GM21515 (cell line): ENCODE results near the gene GOLGA8J.
"Not testable (repeated sequence)": the region's sequence is repeated elsewhere in the genome, so short reads cannot be mapped to it uniquely, and the experiment has no call there.

ENCODE experiments used
- ATAC-seq: cut with Tn5 transposase; IDR thresholded peaks from one replicate; pipeline ENCODE4 v1.9.1; 2021; ENCODE audit not compliant: unreplicated experiment

Gene GOLGA8J, protein sequence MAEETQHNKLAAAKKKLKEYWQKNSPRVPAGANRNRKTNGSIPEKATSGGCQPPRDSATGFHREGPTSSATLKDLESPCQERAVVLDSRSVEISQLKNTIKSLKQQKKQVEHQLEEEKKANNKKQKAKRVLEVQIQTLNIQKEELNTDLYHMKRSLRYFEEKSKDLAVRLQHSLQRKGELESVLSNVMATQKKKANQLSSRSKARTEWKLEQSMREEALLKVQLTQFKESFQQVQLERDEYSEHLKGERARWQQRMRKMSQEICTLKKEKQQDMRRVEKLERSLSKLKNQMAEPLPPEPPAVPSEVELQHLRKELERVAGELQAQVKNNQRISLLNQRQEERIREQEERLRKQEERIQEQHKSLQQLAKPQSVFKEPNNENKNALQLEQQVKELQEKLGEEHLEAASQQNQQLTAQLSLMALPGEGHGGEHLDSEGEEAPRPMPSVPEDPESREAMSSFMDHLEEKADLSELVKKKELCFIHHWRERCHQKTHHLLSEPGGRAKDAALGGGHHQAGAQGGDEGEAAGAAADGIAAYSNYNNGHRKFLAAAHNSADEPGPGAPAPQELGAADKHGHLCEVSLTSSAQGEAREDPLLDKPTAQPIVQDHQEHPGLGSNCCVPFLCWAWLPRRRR

DNA sequence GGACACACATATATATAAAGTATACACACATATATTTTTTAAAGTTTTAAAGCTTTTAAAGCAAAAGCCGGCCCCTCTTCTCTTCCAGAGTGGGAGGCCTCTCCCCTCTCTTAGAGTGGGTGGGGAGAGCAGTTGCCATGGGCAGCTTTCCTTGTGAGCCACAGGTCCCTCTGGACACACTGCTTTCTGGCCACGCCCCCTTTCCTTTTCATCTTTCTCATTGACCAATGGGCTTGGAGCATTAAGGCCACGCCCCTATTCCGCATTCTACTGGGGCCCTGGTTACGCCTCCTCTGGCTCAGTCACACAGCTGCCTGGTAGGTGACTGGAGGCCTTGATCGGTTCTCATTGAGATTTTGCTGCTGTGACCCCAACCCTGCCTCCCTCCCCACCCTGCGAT is at the start of gene GOLGA8J:
GOLGA8J (plus strand) TSS at position 301 of the 400 bp plus-strand sequence; CDS start at position 399, 98 bp downstream.
- ATAC-seq, result not testable (repeated sequence)

DNA sequence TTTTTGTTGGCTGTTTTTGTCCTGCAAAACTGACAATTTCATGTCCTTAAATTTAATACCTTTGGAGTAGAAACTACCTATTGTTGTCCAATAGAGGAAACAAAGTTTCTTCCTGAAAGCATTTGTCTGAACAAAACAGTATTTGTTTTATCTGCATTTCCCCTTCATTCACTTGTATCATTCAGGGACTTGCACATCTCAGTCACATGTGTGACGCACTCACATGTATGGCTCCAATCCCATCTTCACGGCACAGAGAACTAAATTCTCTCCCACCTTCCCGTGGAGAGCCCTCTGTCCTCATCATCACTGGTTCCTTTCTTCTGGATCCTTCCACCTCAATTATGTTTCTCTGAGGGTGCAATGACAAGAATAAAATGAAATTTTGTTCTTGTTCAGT is 49.5 kb upstream of the GOLGA8J start:
- no peak for ATAC-seq

DNA sequence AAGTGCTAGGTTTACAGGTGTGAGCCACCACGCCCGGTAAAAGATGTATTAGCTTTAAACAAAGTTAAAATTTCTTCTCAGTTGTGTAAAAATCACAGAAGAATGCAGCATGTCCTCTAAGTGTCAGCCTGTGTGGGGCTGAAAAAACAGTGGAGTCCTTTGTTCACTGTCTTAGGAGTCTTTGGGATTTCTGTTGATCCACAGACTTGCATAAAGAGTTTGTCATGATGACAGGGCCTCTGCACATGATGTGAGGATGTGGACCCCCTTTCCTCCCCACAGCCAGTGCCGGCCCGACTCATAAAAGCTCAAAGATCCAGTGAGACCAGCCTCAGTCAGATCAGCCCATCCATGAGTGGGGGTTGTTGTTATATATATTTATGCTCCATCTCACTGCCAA is 49.0 kb upstream of the GOLGA8J start:
- no peak for ATAC-seq

DNA sequence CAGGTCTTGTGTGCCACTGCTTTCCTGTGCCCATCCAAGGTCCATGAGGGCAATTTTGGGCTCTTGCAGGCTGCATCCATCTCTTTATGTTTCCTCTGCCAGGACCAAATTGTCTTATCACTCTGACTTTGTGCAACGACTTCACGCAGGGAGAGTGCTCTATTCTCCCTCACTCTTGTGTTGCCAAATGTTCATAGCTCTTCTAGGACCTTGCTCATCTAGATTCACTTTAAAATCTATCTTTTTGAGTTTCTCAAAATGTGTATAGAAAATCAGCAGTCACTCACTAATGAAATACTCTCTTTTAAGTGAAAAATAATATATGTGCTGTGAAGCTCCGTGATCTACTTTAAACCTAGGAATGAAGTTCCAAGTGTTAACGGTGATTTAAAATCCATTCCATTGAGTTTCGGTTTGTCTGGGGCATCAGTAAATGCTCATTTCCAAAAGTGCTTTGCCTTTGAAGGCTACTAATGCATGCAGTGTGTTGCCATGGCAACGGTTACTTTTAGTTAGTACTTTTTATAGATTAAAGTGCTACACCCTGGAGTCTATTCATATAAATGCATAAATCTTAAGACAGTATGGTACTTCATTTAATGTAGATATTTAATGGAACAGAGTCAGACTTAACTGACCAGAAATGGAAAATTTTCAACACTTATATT is 46.6 kb upstream of the GOLGA8J start:
- no peak for ATAC-seq

DNA sequence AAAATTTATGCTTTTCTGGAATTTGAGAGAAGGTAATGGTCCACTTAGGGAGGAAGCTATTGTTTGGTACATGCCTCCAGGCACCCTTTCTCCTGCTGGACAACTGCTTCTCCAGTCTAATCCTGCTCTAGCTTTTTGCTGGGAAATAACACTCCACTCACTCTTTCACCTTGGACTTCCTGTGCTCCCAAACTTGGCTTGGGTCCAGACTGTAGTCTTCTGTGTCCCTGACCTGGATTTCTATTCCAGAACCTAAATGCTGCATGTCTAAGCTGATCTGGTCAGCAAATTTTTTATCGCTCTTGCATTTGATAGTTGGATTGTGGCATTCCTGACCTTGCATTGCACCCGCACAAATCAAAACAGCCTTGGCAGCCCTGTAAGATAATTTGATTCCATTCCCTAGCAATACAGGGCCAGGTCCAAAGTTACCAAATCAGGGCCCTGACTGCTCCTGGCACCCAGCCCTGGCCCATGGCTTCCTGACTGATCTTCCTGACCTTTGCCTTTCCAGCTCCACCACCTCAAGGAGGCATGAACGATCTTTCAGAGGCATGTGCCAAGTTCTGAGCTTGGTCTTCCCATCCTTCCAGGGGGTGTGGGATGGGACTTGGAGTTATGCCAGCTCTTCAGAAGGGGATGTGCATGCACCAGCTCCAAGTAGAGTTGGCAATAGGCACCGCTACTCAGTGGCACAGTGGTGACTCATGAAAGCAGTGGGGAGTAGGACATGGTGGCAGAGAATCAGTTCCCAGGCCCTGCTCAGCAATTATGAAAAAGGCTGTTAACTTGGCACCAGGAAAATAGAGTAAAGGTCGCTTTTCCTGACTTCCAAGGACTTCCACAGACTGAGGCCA is 43.9 kb upstream of the GOLGA8J start:
- no peak for ATAC-seq

DNA sequence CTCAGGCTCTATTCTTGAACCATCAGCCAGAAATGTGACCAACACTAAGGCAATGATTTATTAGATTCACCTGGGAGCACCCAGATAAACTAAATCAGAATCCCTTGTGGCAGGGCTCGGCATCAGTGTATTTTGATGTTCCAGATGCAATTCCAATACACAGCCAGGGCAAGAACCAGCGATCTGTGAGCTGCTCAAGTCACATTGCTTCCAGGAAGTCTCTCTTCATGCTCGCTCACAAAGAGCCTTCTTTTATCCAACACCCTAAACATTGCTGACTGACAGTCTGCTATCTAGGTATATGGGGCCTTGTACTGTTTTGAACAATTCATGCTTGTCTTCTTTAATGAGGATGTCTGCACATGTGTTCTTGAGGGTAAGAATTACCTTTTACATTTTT is 40.9 kb upstream of the GOLGA8J start:
- ATAC-seq, result no peak

DNA sequence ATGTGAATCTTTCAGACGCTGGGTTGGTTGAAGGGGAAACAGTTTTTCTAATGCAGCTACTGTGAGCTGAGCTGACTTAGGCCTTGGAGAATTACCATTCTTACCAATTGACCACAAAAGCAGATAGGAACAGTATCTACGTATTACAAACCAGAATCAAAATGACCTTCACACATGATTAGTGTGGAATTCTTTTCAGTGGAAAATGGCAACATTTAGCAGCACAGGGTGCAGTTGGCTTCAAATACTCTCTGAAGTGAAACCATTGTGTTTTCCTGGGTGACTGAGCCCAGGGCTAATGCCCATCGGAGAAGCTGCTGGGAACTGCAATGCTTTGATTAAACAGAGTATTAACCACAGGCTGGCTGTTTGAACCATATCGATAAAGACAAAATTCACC is 40.2 kb upstream of the GOLGA8J start:
- ATAC-seq, result no peak

DNA sequence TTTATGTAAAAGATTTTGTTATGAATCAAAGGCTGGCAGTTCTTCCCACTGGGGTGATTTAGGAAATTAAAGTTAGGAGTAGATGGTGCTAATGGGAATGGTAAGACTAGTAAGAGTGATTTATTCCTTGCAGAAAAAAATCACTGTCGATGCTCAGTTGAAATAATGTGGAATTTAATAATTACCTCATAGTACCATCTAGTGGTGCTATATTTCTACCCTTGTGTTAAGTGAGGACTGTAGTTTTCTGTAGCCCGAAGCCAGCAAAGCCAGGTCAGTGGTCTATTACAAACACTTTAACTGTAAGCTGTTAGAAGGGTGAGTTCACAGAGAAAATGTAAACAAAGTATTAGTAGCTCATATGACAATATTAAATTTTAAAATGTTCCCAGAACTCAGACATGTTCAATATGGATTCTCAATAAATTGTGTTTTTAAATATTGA is 39.5 kb upstream of the GOLGA8J start:
- no peak for ATAC-seq

DNA sequence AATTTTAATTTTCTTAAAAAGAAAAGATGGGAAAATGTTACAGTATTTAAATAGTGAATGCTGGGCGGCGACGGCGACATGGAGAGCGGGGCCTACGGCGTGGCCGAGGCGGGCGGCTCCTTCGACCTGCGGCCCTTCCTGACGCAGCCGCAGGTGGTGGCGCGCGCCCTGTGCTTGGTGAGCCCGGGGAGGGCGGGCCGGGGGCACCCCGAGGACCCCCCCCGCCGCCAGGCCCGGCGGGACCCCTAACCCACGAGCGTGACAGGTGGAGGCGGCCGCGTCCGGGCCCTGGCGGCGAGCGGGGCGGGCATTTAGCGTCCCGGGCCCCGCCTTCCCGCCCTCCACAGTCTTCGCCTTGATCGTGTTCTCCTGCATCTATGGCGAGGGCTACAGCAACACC is 38.4 kb upstream of the GOLGA8J start:
- no peak for ATAC-seq

DNA sequence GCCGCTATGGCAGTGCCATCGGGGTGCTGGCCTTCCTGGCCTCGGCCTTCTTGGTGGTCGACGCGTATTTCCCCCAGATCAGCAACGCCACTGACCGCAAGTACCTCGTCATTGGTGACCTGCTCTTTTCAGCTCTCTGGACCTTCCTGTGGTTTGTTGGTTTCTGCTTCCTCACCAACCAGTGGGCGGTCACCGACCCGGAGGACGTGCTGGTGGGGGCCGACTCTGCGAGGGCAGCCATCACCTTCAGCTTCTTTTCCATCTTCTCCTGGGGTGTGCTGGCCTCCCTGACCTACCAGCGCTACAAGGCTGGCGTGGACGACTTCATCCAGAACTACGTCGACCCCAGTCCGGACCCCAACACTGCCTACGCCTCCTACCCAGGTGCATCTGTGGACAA is 37.9 kb upstream of the GOLGA8J start:
- ATAC-seq, result not testable (repeated sequence)

DNA sequence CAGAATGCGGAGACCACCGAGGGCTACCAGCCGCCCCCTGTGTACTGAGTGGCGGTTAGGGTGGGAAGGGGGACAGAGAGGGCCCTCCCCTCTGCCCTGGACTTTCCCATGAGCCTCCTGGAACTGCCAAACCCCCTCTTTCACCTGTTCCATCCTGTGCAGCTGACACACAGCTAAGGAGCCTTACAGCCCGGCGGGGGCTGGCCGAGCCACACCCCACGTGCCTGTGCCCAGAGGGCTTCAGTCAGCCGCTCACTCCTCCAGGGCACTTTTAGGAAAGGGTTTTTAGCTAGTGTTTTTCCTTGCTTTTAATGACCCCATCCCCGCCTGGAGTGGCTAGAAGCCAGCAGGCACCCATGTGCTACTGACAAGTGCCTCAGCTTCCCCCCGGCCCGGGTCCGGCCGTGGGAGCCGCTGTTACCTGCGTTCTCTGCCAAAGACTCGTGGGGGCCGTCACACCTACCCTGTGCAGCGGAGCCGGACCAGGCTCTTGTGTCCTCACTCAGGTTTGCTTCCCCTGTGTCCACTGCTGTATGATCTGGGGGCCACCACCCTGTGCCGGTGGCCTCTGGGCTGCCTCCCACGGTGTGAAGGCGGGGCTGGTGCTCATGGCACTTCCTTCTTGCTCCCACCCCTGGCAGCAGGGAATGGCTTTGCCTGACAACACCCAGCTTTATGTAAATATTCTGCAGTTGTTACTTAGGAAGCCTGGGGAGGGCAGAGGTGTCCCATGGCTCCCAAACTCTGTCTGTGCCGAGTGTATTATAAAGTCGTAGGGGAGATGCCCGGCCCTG is 37.3 kb upstream of the GOLGA8J start:
- not testable (repeated sequence) for ATAC-seq

DNA sequence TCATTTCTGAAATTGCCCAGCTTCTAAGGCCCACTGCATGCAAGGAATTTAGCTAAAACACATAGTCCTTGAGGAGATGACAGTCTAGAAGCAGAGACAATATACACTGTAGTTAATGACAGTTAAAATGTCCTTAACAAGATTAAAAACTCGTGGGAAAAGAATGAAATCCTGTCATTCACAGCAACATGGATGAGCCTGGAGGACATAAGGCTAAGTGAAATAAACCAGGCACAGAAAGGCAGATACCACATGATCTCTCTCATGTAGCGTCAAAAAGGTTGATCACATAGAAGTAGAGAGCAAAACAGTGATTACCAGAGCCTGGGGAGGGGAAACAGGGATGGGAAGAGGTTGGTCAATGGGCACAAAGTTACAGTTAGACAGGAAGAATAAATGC is 36.3 kb upstream of the GOLGA8J start:
- no peak for ATAC-seq

DNA sequence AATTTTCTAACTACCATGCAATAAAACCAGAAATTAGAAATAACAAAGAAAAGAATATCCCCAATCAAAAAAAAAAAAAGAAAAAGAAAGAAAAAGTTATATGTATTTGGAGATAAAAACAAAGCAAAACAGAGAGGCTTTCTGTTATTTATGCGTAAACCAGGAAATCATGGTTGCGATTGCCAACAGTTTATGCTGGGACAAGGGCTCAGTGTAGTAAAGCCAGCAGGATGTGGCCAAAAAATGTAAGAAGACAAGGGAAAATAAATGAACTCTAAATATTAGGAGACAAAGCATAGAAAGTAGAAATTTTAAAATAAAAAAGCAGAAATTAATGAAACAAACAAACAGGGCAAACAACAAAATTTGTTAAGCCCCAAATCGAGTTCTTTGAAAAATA is 27.2 kb upstream of the GOLGA8J start:
- no peak for ATAC-seq

DNA sequence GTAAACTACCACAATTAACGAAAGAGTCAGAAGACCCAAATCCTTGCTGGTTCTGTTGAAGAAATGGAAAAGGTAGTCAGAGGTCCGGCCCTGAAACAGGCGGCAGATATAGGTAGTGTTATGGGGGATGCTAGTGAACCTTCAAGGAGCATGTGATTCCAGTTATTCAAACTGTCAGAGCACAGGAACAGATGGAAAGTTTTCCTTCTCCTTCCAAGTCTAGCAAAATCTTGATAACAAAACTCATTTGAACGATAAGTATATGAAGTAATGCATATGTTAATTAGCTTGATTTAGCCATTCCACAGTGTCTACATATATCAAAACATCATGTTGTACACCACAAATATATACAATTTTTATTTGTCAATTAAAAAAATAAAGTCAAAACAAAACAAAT is 26.6 kb upstream of the GOLGA8J start:
- ATAC-seq, result no peak

DNA sequence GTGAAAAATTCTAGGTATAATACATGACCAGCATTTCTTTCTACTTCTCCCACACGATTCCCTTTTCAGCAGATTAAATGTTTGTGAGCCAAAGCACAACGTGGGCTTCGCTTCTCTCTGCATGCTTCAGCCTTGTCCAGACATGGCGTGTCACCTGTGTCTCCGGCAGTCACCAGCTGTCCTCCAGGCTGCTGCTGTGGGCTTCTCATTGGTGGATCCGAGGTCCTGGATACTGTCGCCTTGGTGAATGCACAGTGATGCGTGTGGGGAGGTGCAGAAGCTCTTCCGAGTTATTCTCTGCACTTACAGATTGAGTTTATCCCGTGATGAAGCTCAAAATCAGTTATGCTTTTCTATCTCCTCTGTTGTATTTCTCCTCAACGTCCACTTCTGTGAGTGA is 23.0 kb upstream of the GOLGA8J start:
- ATAC-seq, result no peak

DNA sequence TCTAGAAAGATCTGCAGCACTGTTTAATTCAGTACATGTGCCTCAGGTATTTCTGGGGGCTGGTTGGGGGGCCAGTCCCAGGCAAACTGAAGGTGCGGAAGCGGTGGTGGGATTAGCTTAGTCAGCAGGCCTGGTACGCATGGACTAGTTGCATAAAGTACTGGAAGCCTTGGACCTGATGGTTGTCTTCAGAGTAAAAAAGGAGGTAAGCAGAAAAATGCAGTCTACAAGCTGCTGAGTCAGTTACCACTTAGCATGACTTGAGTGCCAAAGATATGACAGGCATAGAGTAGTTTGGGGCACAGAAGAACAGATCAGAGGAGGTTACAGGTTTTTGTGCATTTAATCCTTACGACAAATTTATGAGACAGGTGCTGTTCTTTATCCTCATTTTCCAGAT is 19.9 kb upstream of the GOLGA8J start:
- no peak for ATAC-seq

DNA sequence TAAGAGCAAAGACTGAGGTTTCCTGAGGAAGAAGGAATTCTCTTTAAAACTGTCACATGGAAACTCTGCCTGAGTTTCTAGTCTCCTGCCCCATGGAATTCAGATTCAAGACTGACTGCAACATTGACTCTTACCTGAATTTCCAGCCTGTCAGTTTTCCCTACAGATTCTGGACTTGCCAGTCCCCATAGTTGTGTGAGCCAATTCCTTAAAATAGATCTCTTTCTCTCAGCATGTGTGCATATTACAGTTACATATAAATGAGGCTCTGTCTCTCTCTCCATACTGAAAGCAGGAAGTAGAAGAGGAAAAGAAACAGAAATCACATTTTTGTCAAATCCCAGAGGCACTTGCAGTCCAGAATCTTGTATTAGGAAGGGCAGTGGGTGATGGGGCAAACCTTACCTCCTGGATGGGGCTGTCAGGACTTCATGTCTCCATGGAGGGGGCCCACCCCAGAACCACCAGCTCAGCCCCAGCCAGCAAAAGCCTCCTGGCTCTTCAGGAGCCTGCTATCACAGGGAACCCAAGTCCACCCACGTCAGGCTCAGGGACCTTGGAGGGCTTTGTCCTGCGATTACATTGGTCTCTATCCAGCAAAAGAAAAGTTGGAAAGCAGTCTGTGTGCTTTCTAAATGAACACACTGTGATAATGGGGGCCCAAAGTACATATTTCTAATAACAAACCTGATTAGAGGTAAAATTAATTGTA is 18.8 kb upstream of the GOLGA8J start:
- ATAC-seq, result no peak

DNA sequence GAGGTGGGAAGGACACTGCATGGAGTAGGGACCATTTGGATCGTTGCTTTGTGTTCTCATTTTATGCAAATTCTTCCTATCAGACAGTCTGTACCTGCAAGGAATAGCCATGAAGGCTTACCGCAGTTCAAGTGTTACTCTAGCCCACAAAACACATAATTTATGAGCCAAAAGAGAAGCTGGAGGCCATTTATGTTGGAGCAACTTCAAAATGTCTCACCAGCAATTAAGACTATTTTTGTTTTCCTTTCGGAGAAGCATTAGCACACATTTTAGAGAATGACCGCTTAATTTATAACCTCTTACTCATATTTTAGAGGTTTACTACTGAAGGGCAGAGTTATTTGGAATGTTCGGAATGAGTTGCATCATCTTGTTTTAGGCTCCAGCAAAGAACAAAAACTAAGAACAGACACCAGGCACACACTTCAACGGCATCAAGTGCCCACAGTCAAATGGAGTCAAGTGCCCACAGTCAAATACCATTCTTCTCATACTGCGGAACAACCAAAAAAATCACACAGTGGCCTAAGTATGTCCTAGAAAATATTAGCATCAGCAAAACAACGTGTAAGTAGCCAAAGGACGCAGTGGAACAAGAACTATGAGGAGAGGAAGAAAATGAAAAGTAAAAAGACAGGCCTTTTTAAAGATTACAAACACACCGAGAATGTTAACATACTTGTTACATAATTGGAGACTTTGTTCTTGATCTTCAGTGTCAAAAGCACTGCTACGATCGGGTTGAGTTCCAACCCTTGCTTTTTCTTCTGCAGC is 17.5 kb upstream of the GOLGA8J start:
- no peak for ATAC-seq

DNA sequence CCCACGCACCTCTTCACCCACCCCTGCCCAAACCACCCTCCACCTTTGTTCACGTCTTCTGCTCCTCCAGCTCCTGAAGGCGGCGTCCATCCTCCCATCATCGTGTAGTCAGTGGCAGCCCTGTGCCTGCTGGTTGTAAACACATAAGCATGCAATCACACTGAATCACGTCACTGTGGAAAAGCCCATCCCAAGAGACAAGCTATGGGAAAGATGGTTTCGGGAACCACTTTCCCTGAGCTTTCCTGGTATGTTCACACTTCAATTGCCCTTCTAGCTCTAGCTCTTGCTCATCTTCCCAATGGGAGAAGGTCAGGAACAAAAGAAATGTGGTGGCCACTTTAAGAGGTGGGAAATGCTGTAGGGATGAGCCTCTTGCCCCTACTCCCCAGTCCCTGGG is 14.4 kb upstream of the GOLGA8J start:
- ATAC-seq, result no peak
